Activated naive CD4-positive, alpha-beta T cell treated with anti-CD3 and anti-CD28 coated beads, Interleukin-2, amount 50 U/mL, for 72 hours (primary cell): ENCODE data around the gene SNX10. TPM values are rescaled to one million over a fixed set of nuclear protein-coding genes. Genes with fewer than 3 reads are reported as not detected.

Experiments used
- ATAC-seq, 2 donors: fragments of 150-1000 bp; cut with Tn5 transposase; 2 replicates each; pipeline ENCODE4 v1.10.0; 2021; ENCODE audit warnings: mild to moderate bottlenecking in 2 of 2, moderate library complexity in 2 of 2
- DNase-seq, 2 donors: peaks; one replicate each; pipeline ENCODE4 v3.0.0; 2021 to 2022; ENCODE audit warnings: low spot score in 2 of 2
- H3K27ac Mint-ChIP-seq, 2 donors: one replicate each; pipeline ENCODE4 v1.8.0; 2022; ENCODE audit warnings: mild to moderate bottlenecking in 2 of 2, mixed read lengths in 2 of 2
- H3K36me3 Mint-ChIP-seq, 2 donors: one replicate each; pipeline ENCODE4 v1.8.0; 2022; ENCODE audit warnings: mixed read lengths in 2 of 2
- H3K9me3 Mint-ChIP-seq, 2 donors: one replicate each; pipeline ENCODE4 v1.8.0; 2022; ENCODE audit warnings: mixed read lengths in 2 of 2
- total RNA-seq, 2 donors: library from RNA; stranded (reverse); gene quantifications; one replicate each; pipeline ENCODE4 v1.2.3, GENCODE V29; 2022

The SNX10 gene
- total RNA-seq, 2 donors from 2014 or later: 19.9 to 44.6 TPM

- H3K9me3 Mint-ChIP-seq: no peaks in the 10 kb centered on the region
- peaks cover 9 to 12% of the 10 kb centered on the region in 2 donors for H3K36me3 Mint-ChIP-seq
- DNase-seq (no peak), ATAC-seq (no peak)
- no peak overlapping the region for H3K27ac Mint-ChIP-seq
Observed at GRCh38 chr7:26372249-26372648, 80.6 kb downstream of the SNX10 start.

- no peak overlapping the region for H3K27ac Mint-ChIP-seq
- H3K36me3 Mint-ChIP-seq: peaks cover 9 to 12% of the 10 kb centered on the region in 2 donors
- DNase-seq (no peak), ATAC-seq (no peak)
- H3K9me3 Mint-ChIP-seq: no peaks in the 10 kb centered on the region
Observed at GRCh38 chr7:26372704-26373103, 81.0 kb downstream of the SNX10 start.

- Mint-ChIP-seq H3K9me3 (no peaks in the 10 kb centered on the region), H3K36me3 (peaks cover 9 to 12% of the 10 kb centered on the region in 2 donors), H3K27ac (no peak overlapping the region)
- ATAC-seq (no peak), DNase-seq (no peak)
Observed at GRCh38 chr7:26374647-26375373, 83.1 kb downstream of the SNX10 start.

GRCh38 chr7:26375726-26376174 lies 84.1 kb downstream of the SNX10 start:
- Mint-ChIP-seq H3K27ac (no peak overlapping the region), H3K36me3 (peaks cover 9 to 12% of the 10 kb centered on the region in 2 donors), H3K9me3 (no peaks in the 10 kb centered on the region)
- no peak for DNase-seq
- peak; percentile 7 to 13 for ATAC-seq

GRCh38 chr7:26376175-26376917 lies 84.7 kb downstream of the SNX10 start:
- peak overlapping the region; percentile 14 to 44 for H3K27ac Mint-ChIP-seq
- no peaks in the 10 kb centered on the region for H3K9me3 Mint-ChIP-seq
- peaks cover 9 to 12% of the 10 kb centered on the region in 2 donors for H3K36me3 Mint-ChIP-seq
- ATAC-seq (peak; percentile 50 to 53), DNase-seq (peak in 1 of 2 donors; percentile 37)

GRCh38 chr7:26378016-26378415 lies 86.4 kb downstream of the SNX10 start:
- H3K27ac Mint-ChIP-seq: no peak overlapping the region
- no peaks in the 10 kb centered on the region for H3K36me3 Mint-ChIP-seq
- no peak for DNase-seq
- no peaks in the 10 kb centered on the region for H3K9me3 Mint-ChIP-seq
- no peak for ATAC-seq

GRCh38 chr7:26379711-26380110 lies 88.0 kb downstream of the SNX10 start:
- H3K9me3 Mint-ChIP-seq: no peaks in the 10 kb centered on the region
- no peak for DNase-seq
- no peak overlapping the region for H3K27ac Mint-ChIP-seq
- ATAC-seq: no peak
- H3K36me3 Mint-ChIP-seq: no peaks in the 10 kb centered on the region

GRCh38 chr7:26381476-26382353 lies 90.1 kb downstream of the SNX10 start:
- DNase-seq (no peak), ATAC-seq (peak in 1 of 2 donors; percentile 45)
- no peak overlapping the region for H3K27ac Mint-ChIP-seq
- H3K9me3 Mint-ChIP-seq: no peaks in the 10 kb centered on the region
- no peaks in the 10 kb centered on the region for H3K36me3 Mint-ChIP-seq

GRCh38 chr7:26385240-26385639 lies 93.6 kb downstream of the SNX10 start:
- Mint-ChIP-seq H3K9me3 (no peaks in the 10 kb centered on the region), H3K27ac (no peak overlapping the region), H3K36me3 (no peaks in the 10 kb centered on the region)
- DNase-seq (no peak), ATAC-seq (no peak)

GRCh38 chr7:26387731-26388130 lies 96.1 kb downstream of the SNX10 start:
- no peaks in the 10 kb centered on the region for H3K9me3 Mint-ChIP-seq
- DNase-seq: no peak
- ATAC-seq: no peak
- H3K36me3 Mint-ChIP-seq: no peaks in the 10 kb centered on the region
- H3K27ac Mint-ChIP-seq: no peak overlapping the region

GRCh38 chr7:26388256-26388655 lies 96.6 kb downstream of the SNX10 start:
- H3K9me3 Mint-ChIP-seq: no peaks in the 10 kb centered on the region
- DNase-seq (no peak), ATAC-seq (no peak)
- no peak overlapping the region for H3K27ac Mint-ChIP-seq
- no peaks in the 10 kb centered on the region for H3K36me3 Mint-ChIP-seq

GRCh38 chr7:26390016-26390415 lies 98.4 kb downstream of the SNX10 start:
- Mint-ChIP-seq H3K9me3 (no peaks in the 10 kb centered on the region), H3K36me3 (no peaks in the 10 kb centered on the region), H3K27ac (no peak overlapping the region)
- ATAC-seq (no peak), DNase-seq (no peak)

GRCh38 chr7:26393818-26394217 lies 102.2 kb downstream of the SNX10 start:
- H3K9me3 Mint-ChIP-seq: no peaks in the 10 kb centered on the region
- ATAC-seq (no peak), DNase-seq (no peak)
- peaks cover 0 to 1% of the 10 kb centered on the region in 2 donors for H3K36me3 Mint-ChIP-seq
- H3K27ac Mint-ChIP-seq: no peak overlapping the region

GRCh38 chr7:26397332-26397731 lies 105.7 kb downstream of the SNX10 start:
- no peaks in the 10 kb centered on the region for H3K9me3 Mint-ChIP-seq
- no peak overlapping the region for H3K27ac Mint-ChIP-seq
- peaks cover 0 to 6% of the 10 kb centered on the region in 2 donors for H3K36me3 Mint-ChIP-seq
- ATAC-seq: no peak
- no peak for DNase-seq

- peak; percentile 35 to 61 for ATAC-seq
- Mint-ChIP-seq H3K36me3 (peaks cover 0 to 6% of the 10 kb centered on the region in 2 donors), H3K9me3 (no peaks in the 10 kb centered on the region), H3K27ac (peak overlapping the region in 1 of 2 donors; percentile 74)
- DNase-seq: peak in 1 of 2 donors; percentile 24
Observed at GRCh38 chr7:26397796-26398426, 106.2 kb downstream of the SNX10 start.

- H3K36me3 Mint-ChIP-seq: peaks cover 0 to 6% of the 10 kb centered on the region in 2 donors
- no peaks in the 10 kb centered on the region for H3K9me3 Mint-ChIP-seq
- peak overlapping the region in 1 of 2 donors; percentile 74 for H3K27ac Mint-ChIP-seq
- ATAC-seq (peak; percentile 76 to 77), DNase-seq (peak in 1 of 2 donors; percentile 38)
Observed at GRCh38 chr7:26398427-26398755, 106.7 kb downstream of the SNX10 start.
